Activated naive CD4-positive, alpha-beta T cell treated with anti-CD3 and anti-CD28 coated beads, Interleukin-2, amount 10 ng/mL, durations not matched to agents 7 days and 5 days (primary cell): Measurements from ENCODE around the gene RGS19.

ENCODE experiments used
- CTCF ChIA-PET: fragments of 350-600 bp; sonication (Branson Sonifier 250); formaldehyde crosslinking; loops from one replicate; lab custom pipeline; 2021; ENCODE audit warnings: antibody characterized with exemption; lab: Charles Lee
- DNase-seq: peaks from one replicate; pipeline ENCODE4 v3.0.0-alpha.2; 2020
- H3K27ac Mint-ChIP-seq: one replicate; pipeline ENCODE4 v1.8.0; 2021; ENCODE audit warnings: mild to moderate bottlenecking, moderate library complexity, mixed read lengths
- H3K27me3 Mint-ChIP-seq: one replicate; pipeline ENCODE4 v1.8.0; 2021; ENCODE audit warnings: mild to moderate bottlenecking, mixed read lengths
- H3K36me3 Mint-ChIP-seq: one replicate; pipeline ENCODE4 v1.8.0; 2021; ENCODE audit warnings: mixed read lengths
- H3K4me1 Mint-ChIP-seq: one replicate; pipeline ENCODE4 v1.8.0; 2021; ENCODE audit warnings: mixed read lengths
- H3K4me3 Mint-ChIP-seq: one replicate; pipeline ENCODE4 v1.8.0; 2021; ENCODE audit warnings: mild to moderate bottlenecking, moderate library complexity, mixed read lengths
- H3K9me3 Mint-ChIP-seq: one replicate; pipeline ENCODE4 v1.8.0; 2021; ENCODE audit warnings: mixed read lengths

The RGS19 gene

GRCh38 chr20:64113444-64113775, 34.1 kb upstream of the RGS19 start:
- H3K36me3 Mint-ChIP-seq = no peaks in the 10 kb centered on the region
- CTCF ChIA-PET = no interaction called here
- no peaks in the 10 kb centered on the region for H3K4me1 Mint-ChIP-seq
- no peaks in the 10 kb centered on the region for H3K9me3 Mint-ChIP-seq
- peaks cover 23% of the 10 kb centered on the region for H3K27me3 Mint-ChIP-seq
- no peak overlapping the region for H3K4me3 Mint-ChIP-seq
- DNase-seq = peak; percentile 15
- H3K27ac Mint-ChIP-seq = no peak overlapping the region

GRCh38 chr20:64112691-64113443, 33.5 kb upstream of the RGS19 start:
- peak; percentile 14 for DNase-seq
- Mint-ChIP-seq H3K4me3 (no peak overlapping the region), H3K27me3 (peaks cover 28% of the 10 kb centered on the region), H3K27ac (no peak overlapping the region), H3K9me3 (no peaks in the 10 kb centered on the region), H3K4me1 (no peaks in the 10 kb centered on the region), H3K36me3 (no peaks in the 10 kb centered on the region)
- CTCF ChIA-PET = interaction anchor here (0.9 to 4.9 kb wide), 2 partner anchors 8 to 617 kb away, joined by 3 to 28 read pairs; no protein-coding TSS in a partner anchor

GRCh38 chr20:64111841-64112641, 32.7 kb upstream of the RGS19 start:
- H3K27ac Mint-ChIP-seq = no peak overlapping the region
- CTCF ChIA-PET = interaction anchor here (0.9 to 4.9 kb wide), 3 partner anchors 9 to 616 kb away, joined by 3 to 28 read pairs (median 4); no protein-coding TSS in a partner anchor
- no peaks in the 10 kb centered on the region for H3K36me3 Mint-ChIP-seq
- peaks cover 32% of the 10 kb centered on the region for H3K27me3 Mint-ChIP-seq
- DNase-seq = peak; percentile 20
- H3K4me1 Mint-ChIP-seq = no peaks in the 10 kb centered on the region
- no peaks in the 10 kb centered on the region for H3K9me3 Mint-ChIP-seq
- H3K4me3 Mint-ChIP-seq = no peak overlapping the region

- Mint-ChIP-seq H3K9me3 (no peaks in the 10 kb centered on the region), H3K27me3 (peaks cover 38% of the 10 kb centered on the region), H3K4me3 (no peak overlapping the region), H3K36me3 (no peaks in the 10 kb centered on the region), H3K4me1 (no peaks in the 10 kb centered on the region), H3K27ac (no peak overlapping the region)
- peak; percentile 18 for DNase-seq
- CTCF ChIA-PET = interaction anchor here (1.3 to 4.9 kb wide), 4 partner anchors 9 to 73 kb away, joined by 3 to 28 read pairs (median 5); no protein-coding TSS in a partner anchor
Measured at GRCh38 chr20:64110411-64111068, 31.2 kb upstream of the RGS19 start.

- Mint-ChIP-seq H3K4me3 (no peak overlapping the region), H3K9me3 (no peaks in the 10 kb centered on the region), H3K27me3 (peaks cover 40% of the 10 kb centered on the region), H3K4me1 (no peaks in the 10 kb centered on the region), H3K27ac (no peak overlapping the region), H3K36me3 (no peaks in the 10 kb centered on the region)
- peak; percentile 4 for DNase-seq
- CTCF ChIA-PET = interaction anchor here (1.3 to 4.9 kb wide), 4 partner anchors 8 to 26 kb away, joined by 3 to 28 read pairs (median 4); partner anchors contain the start of gene LKAAEAR1
Measured at GRCh38 chr20:64109831-64110391, 30.6 kb upstream of the RGS19 start.

GRCh38 chr20:64108731-64109681, 29.7 kb upstream of the RGS19 start:
- DNase-seq = peak; percentile 16
- peaks cover 49% of the 10 kb centered on the region for H3K27me3 Mint-ChIP-seq
- no peaks in the 10 kb centered on the region for H3K4me1 Mint-ChIP-seq
- H3K36me3 Mint-ChIP-seq = no peaks in the 10 kb centered on the region
- no peak overlapping the region for H3K4me3 Mint-ChIP-seq
- CTCF ChIA-PET = interaction anchor here (1.3 to 4.9 kb wide), 3 partner anchors 7 to 25 kb away, joined by 3 to 28 read pairs (median 6); partner anchors contain the start of gene LKAAEAR1
- no peaks in the 10 kb centered on the region for H3K9me3 Mint-ChIP-seq
- peak overlapping the region; percentile 71 for H3K27ac Mint-ChIP-seq

- H3K4me3 Mint-ChIP-seq = no peak overlapping the region
- no peaks in the 10 kb centered on the region for H3K4me1 Mint-ChIP-seq
- CTCF ChIA-PET = interaction anchor here (0.7 to 4.9 kb wide), 3 partner anchors 8 to 13 kb away, joined by 3 to 28 read pairs (median 6); no protein-coding TSS in a partner anchor
- no peaks in the 10 kb centered on the region for H3K36me3 Mint-ChIP-seq
- H3K9me3 Mint-ChIP-seq = no peaks in the 10 kb centered on the region
- H3K27me3 Mint-ChIP-seq = peaks cover 50% of the 10 kb centered on the region
- DNase-seq = peak; percentile 16
- no peak overlapping the region for H3K27ac Mint-ChIP-seq
Measured at GRCh38 chr20:64107736-64108457, 28.6 kb upstream of the RGS19 start.

GRCh38 chr20:64106981-64107735, 27.8 kb upstream of the RGS19 start, which contains the start of gene NPBWR2:
TSS of gene NPBWR2 (minus strand) at chr20:64107565. CDS start at chr20:64106831, 734 bp downstream.
- Mint-ChIP-seq H3K4me3 (no peak within 1 kb of the TSS), H3K4me1 (peaks cover 3% of the 10 kb centered on the region), H3K9me3 (no peaks in the 10 kb centered on the region), H3K27ac (peak within 1 kb of the TSS; percentile 55), H3K36me3 (no peaks in the 10 kb centered on the region), H3K27me3 (peaks cover 54% of the 10 kb centered on the region)
- CTCF ChIA-PET = interaction anchor here (0.7 to 1.5 kb wide), 2 partner anchors 9 to 13 kb away, joined by 3 to 6 read pairs; no protein-coding TSS in a partner anchor
- peak; percentile 54 for DNase-seq

- Mint-ChIP-seq H3K27ac (peak overlapping the region; percentile 55), H3K4me3 (no peak overlapping the region), H3K36me3 (no peaks in the 10 kb centered on the region), H3K9me3 (no peaks in the 10 kb centered on the region), H3K27me3 (peaks cover 61% of the 10 kb centered on the region), H3K4me1 (peaks cover 4% of the 10 kb centered on the region)
- peak; percentile 13 for DNase-seq
- CTCF ChIA-PET = interaction anchor here (1.5 kb wide), 1 partner anchor 14 kb away, joined by 6 read pairs; no protein-coding TSS in a partner anchor
Measured at GRCh38 chr20:64106435-64106961, 27.2 kb upstream of the RGS19 start.

GRCh38 chr20:64105846-64106434, 26.6 kb upstream of the RGS19 start:
- peak; percentile 15 for DNase-seq
- Mint-ChIP-seq H3K4me1 (peaks cover 6% of the 10 kb centered on the region), H3K36me3 (no peaks in the 10 kb centered on the region), H3K4me3 (no peak overlapping the region), H3K27ac (no peak overlapping the region), H3K9me3 (no peaks in the 10 kb centered on the region), H3K27me3 (peaks cover 67% of the 10 kb centered on the region)
- CTCF ChIA-PET = interaction anchor here (1.5 kb wide), 1 partner anchor 15 kb away, joined by 6 read pairs; no protein-coding TSS in a partner anchor
